Adrenal gland (tissue), 12 donors: Measurements from ENCODE around the gene THADA. TPM values are rescaled to one million over a fixed set of nuclear protein-coding genes. Genes with fewer than 3 reads are reported as not detected.

Experiments used
- DNase-seq, 7 donors: peaks; one replicate each; pipeline ENCODE4 v3.0.0-alpha.2; 2019 to 2020
- H3K27ac ChIP-seq, 5 donors: fragments of 200-600 bp; sonication (generic) in 4 of 5; 1 replicate in 3 of 5; 2 replicates in 2 of 5; pipeline versions ENCODE4 v1.5.1 to v1.8.0; 2016 to 2020; ENCODE audit warnings: mild to moderate bottlenecking in 1 of 5
- H3K27me3 ChIP-seq: fragments of 200-600 bp; 2 replicates; pipeline ENCODE4 v1.8.0; 2021
- H3K36me3 ChIP-seq, 2 donors: fragments of 200-600 bp; replicated peaks in 1 of 2; 1 replicate in 1 of 2; 2 replicates in 1 of 2; pipeline versions ENCODE4 v1.5.1 to v1.8.0; 2018 to 2022
- H3K4me1 ChIP-seq, 2 donors: fragments of 200-600 bp; replicated peaks in 1 of 2; 1 replicate in 1 of 2; 2 replicates in 1 of 2; pipeline versions ENCODE4 v1.5.1 to v1.8.0; 2018 to 2021
- H3K4me3 ChIP-seq, 4 donors: fragments of 200-600 bp; sonication (generic) in 3 of 4; one replicate each; pipeline ENCODE4 v1.5.1; 2016 to 2018
- H3K9me3 ChIP-seq, 3 donors: fragments of 200-600 bp; sonication (generic) in 1 of 3; replicated peaks in 1 of 3; 1 replicate in 2 of 3; 2 replicates in 1 of 3; pipeline versions ENCODE4 v1.5.1 to v1.8.0; 2016 to 2021
- POLR2A ChIP-seq, 2 donors: fragments of 450-650 bp; IDR thresholded peaks; one replicate each; pipeline ENCODE4 v1.6.1; 2017; ENCODE audit warnings: antibody characterized with exemption in 2 of 2, mild to moderate bottlenecking in 2 of 2, moderate library complexity in 1 of 2
- WGBS, 4 donors: extraction: QIAGEN DNeasy Blood & Tissue Kit in 2 of 4; methylation state at CpG; one replicate each; pipeline versions ENCODE4 v1.1.5 to v1.1.7; 2013 to 2017; 5-methylcytosine and 5-hydroxymethylcytosine counted together
- intact Hi-C, 2 donors: fragments of 100-400 bp; cut with DNase I; formaldehyde crosslinking; loops; one replicate each; pipeline versions ENCODE4 v1.14.1 to v1.15.0; 2022 to 2023
- polyA plus RNA-seq, 3 donors: library from polyadenylated mRNA; stranded (reverse); fragments of 200-250 nt in 2 of 3; fragments of 350-450 nt in 1 of 3; fragmentation: Illumina TruSeq in 1 of 3; extraction: RNeasy Lipid Tissue Mini Kit (QIAGEN cat#74804) in 1 of 3; gene quantifications; one replicate each; pipeline ENCODE4 v1.2.3, GENCODE V29; 2013 to 2014
- total RNA-seq, 9 donors: library from RNA; depleted of rRNA in 4 of 9; stranded (reverse); fragments of >200 nt in 4 of 9; fragments of 120-200 nt in 1 of 9; fragmentation: NEBNext Ultra II Directional in 1 of 9; extraction: Animal tissue kit (Norgen Biotek cat#: 25700) in 1 of 9; gene quantifications; one replicate each; pipeline versions ENCODE4 v1.1.0 to v1.2.4, GENCODE V29; 2013 to 2023
- TF ChIP-seq, protein P1 (sequence below), 6 experiments: fragments of 450-650 bp in 4 of 6; fragments of 200-600 bp in 2 of 6; sonication (generic) in 1 of 6; IDR thresholded peaks; 1 replicate in 5 of 6; 2 replicates in 1 of 6; pipeline versions ENCODE4 v1.5.1 to v1.8.0; 2016 to 2021; ENCODE audit warnings: antibody characterized with exemption in 6 of 6, mild to moderate bottlenecking in 2 of 6, moderate library complexity in 1 of 6
- donor health status: healthy with polysubstance abuse.
- donor health status: Bipolar disorder and iron deficiency.
- donor health status: DM: yes; HTN: yes; CAD: no.
- donor health status: DM: no; HTN: no; CAD: no.
- donor health status: DM: no; HTN: no; CAD: no.
- donor health status: DM: yes; HTN: yes; CAD: no.

The THADA gene
- total and polyA plus RNA-seq, 12 donors, result 14.1 to 38.4 (median 25.4) TPM

DNA sequence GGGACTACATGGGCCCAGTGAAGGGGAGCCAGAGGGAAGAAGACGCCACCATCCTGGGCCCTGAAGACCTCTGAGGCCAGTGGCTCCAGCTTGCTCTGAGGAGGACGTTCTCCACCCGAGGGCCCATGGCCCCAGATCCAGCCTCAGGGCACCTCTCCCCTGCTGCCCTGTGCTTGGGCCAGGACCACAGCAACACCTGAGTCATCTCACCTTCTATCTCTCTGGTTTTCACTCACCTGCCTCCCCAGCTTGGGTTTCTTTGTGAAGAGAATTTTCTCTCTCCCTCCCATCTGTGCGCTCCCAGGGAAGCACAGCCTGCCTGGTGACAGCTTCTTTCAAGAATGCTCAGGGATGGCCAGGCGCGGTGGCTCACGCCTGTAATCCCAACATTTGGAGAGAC is 389.2 kb downstream of the THADA start:
- H3K36me3 ChIP-seq, result no peaks in the 10 kb centered on the region
- DNase-seq, result no peak
- H3K9me3 ChIP-seq, result no peaks in the 10 kb centered on the region
- no peak overlapping the region for H3K4me3 ChIP-seq
- H3K4me1 ChIP-seq, result no peaks in the 10 kb centered on the region
- H3K27me3 ChIP-seq, result no peaks in the 10 kb centered on the region
- TF ChIP-seq, protein P1, sequence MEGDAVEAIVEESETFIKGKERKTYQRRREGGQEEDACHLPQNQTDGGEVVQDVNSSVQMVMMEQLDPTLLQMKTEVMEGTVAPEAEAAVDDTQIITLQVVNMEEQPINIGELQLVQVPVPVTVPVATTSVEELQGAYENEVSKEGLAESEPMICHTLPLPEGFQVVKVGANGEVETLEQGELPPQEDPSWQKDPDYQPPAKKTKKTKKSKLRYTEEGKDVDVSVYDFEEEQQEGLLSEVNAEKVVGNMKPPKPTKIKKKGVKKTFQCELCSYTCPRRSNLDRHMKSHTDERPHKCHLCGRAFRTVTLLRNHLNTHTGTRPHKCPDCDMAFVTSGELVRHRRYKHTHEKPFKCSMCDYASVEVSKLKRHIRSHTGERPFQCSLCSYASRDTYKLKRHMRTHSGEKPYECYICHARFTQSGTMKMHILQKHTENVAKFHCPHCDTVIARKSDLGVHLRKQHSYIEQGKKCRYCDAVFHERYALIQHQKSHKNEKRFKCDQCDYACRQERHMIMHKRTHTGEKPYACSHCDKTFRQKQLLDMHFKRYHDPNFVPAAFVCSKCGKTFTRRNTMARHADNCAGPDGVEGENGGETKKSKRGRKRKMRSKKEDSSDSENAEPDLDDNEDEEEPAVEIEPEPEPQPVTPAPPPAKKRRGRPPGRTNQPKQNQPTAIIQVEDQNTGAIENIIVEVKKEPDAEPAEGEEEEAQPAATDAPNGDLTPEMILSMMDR (IDR thresholded peaks at IDR 0.05), result no peak
- TF ChIP-seq POLR2A (IDR thresholded peaks at IDR 0.05), result no peak
- 95 to 98% (median 97%) methylated on average over 7 of the region's 7 CpGs for WGBS, 4 donors
- no peak overlapping the region for H3K27ac ChIP-seq
- intact Hi-C loops, result no loop called here

DNA sequence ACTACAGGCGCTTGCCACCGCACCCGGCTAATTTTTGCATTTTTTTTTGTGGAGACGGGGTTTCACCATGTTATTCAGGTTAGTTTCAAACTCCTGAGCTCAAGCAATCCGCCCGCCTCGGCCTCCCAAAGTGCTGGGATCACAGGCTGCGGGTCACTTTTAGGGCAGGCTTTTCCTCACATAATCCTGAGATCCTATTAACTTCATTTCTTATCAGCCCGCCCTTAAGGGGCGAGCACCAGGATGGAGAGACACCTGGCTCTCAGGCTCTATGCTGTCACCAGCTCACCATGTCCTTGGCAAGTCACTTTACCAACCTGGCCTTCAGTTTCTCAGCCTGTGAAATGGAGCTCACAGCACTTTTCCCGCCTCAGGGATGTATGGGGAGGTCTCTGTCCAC is 392.5 kb downstream of the THADA start:
- H3K9me3 ChIP-seq, result no peaks in the 10 kb centered on the region
- no peak for DNase-seq
- no peaks in the 10 kb centered on the region for H3K27me3 ChIP-seq
- H3K4me1 ChIP-seq, result no peaks in the 10 kb centered on the region
- no peaks in the 10 kb centered on the region for H3K36me3 ChIP-seq
- 94 to 96% (median 95%) methylated on average over 11 of the region's 11 CpGs for WGBS, 4 donors
- TF ChIP-seq POLR2A (IDR thresholded peaks at IDR 0.05), result no peak
- TF ChIP-seq, protein P1 (IDR thresholded peaks at IDR 0.05), result no peak
- H3K27ac ChIP-seq, result no peak overlapping the region
- H3K4me3 ChIP-seq, result no peak overlapping the region
- intact Hi-C loops, result no loop called here

DNA sequence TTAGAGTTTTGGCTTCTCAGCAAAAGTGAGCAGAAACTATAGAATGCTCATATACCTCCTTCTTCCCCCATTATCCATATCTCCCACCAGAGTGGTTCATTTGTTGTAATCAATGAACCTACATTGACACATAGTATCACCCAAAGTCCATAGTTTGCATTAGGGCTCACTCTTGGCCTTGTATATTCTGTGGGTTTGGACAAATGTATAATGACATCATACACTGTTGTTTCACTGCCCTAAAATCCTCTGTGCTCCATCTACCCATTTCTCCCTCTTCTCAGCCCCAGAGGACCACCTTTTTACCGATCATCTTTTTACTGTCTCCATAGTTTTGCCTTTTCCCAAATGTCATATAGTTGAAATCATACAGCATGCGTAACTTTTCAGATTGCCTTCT is 393.5 kb downstream of the THADA start:
- no peak for DNase-seq
- Histone ChIP-seq H3K27me3 (no peaks in the 10 kb centered on the region), H3K36me3 (no peaks in the 10 kb centered on the region), H3K4me1 (no peaks in the 10 kb centered on the region), H3K9me3 (no peaks in the 10 kb centered on the region), H3K4me3 (no peak overlapping the region), H3K27ac (no peak overlapping the region)
- intact Hi-C loops, result no loop called here
- WGBS, 4 donors, result 67 to 78% (median 75%) methylated on average over 2 of the region's 2 CpGs
- TF ChIP-seq, protein P1 (IDR thresholded peaks at IDR 0.05), result no peak
- TF ChIP-seq POLR2A (IDR thresholded peaks at IDR 0.05), result no peak

DNA sequence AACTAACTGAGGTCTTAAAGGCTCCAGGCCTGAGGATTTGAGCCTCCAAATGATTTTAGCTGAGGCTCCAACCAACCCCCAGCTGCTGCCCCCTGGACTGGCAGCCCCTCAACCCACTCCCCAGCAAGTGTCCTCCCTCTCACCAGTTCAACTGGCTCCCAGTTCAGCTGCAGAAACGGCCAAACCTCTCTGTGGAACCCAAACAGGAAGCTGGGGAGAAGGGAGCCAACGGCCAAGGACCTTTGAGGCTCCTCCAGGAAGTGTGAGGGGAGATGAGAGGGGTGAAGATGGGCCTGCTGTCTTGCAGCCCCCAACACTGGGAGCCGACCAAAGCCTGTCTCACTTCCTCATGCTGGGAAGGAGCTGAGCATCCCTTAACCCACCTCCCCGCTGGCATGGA is 394.3 kb downstream of the THADA start:
- Histone ChIP-seq H3K4me1 (no peaks in the 10 kb centered on the region), H3K36me3 (no peaks in the 10 kb centered on the region), H3K27ac (no peak overlapping the region), H3K9me3 (no peaks in the 10 kb centered on the region), H3K27me3 (no peaks in the 10 kb centered on the region), H3K4me3 (no peak overlapping the region)
- intact Hi-C loops, result no loop called here
- TF ChIP-seq POLR2A (IDR thresholded peaks at IDR 0.05), result no peak
- TF ChIP-seq, protein P1 (IDR thresholded peaks at IDR 0.05), result no peak
- DNase-seq, result no peak
- 61 to 67% (median 65%) methylated on average over 4 of the region's 4 CpGs for WGBS, 4 donors
